K562 (cell line): Measurements from ENCODE around the gene OR2F1. TPM values are rescaled to one million over a fixed set of nuclear protein-coding genes. Genes with fewer than 3 reads are reported as not detected.

ENCODE experiments used
- ATAC-seq: fragments of 200-7000 bp; cut with Tn5 transposase; 3 replicates; pipeline ENCODE4 v1.9.1; 2020; ENCODE audit warnings: moderate library complexity
- BruUV-seq: library from RNA; stranded (reverse); fragments of 400-500 nt; replicated peaks from 2 replicates; lab custom pipeline; 2021; lab: Mats Ljungman, UMichigan
- CTCF ChIA-PET: fragments of 300-600 bp; formaldehyde crosslinking; extraction: SDS; loops from one replicate; lab custom pipeline; 2021; ENCODE audit warnings: low intra/inter-chr PET ratio; lab: Yijun Ruan, JAX
- POLR2A ChIA-PET: fragments of 300-600, 350-650 bp; sonication (Branson Sonifier 250); formaldehyde crosslinking; extraction: SDS; loops from one replicate; lab custom pipeline; 2021; ENCODE audit warnings: antibody characterized with exemption, inconsistent platforms; lab: Yijun Ruan, JAX
- DNase-seq, 4 experiments: peaks; one replicate each; pipeline versions ENCODE4 v3.0.0 to v3.0.0-alpha.2; 2011 to 2018; ENCODE audit warnings: low spot score in 3 of 4, mixed read lengths in 3 of 4; ENCODE audit errors: extremely low read depth in 1 of 4
- FAIRE-seq: peaks from 2 replicates; lab custom pipeline; 2011; peaks lifted over from hg19 to GRCh38; lab: Jason Lieb, UNC
- H2AFZ ChIP-seq: 2 replicates; pipeline ENCODE4 v1.6.0; 2011; ENCODE audit warnings: low read depth, low read length, control low read depth, inconsistent platforms
- H3K27ac ChIP-seq: fragments of 200-600 bp; 3 replicates; pipeline ENCODE4 v1.8.0; 2011; ENCODE audit warnings: low read depth, mild to moderate bottlenecking, control low read depth, inconsistent platforms, low read length, moderate library complexity, mixed read lengths; ENCODE audit errors: extremely low read depth
- H3K27me3 ChIP-seq, 2 experiments: fragments of 300-600 bp in 1 of 2; 2 replicates in 1 of 2; 3 replicates in 1 of 2; pipeline versions ENCODE4 v1.6.0 to v1.8.0; 2011; ENCODE audit warnings: inconsistent platforms in 2 of 2, low read length in 2 of 2, mild to moderate bottlenecking in 1 of 2, mixed read lengths in 1 of 2, moderate library complexity in 1 of 2; ENCODE audit not compliant: control insufficient read depth in 2 of 2, insufficient read depth in 2 of 2
- H3K36me3 ChIP-seq: fragments of 300-600 bp; 3 replicates; pipeline ENCODE4 v1.8.0; 2011; ENCODE audit warnings: mild to moderate bottlenecking, low read length, inconsistent platforms; ENCODE audit not compliant: control insufficient read depth, insufficient read depth
- H3K4me1 ChIP-seq, 2 experiments: fragments of 200-600 bp in 1 of 2; replicated peaks in 1 of 2; 2 replicates in 1 of 2; 3 replicates in 1 of 2; pipeline versions ENCODE4 v1.5.1 to v1.8.0; 2011; ENCODE audit warnings: inconsistent platforms in 2 of 2, low read length in 2 of 2, mild to moderate bottlenecking in 1 of 2, mixed read lengths in 1 of 2, moderate library complexity in 1 of 2; ENCODE audit not compliant: control insufficient read depth in 2 of 2, insufficient read depth in 2 of 2
- H3K4me2 ChIP-seq: 2 replicates; pipeline ENCODE4 v1.6.1; 2011; ENCODE audit warnings: low read length, control low read depth, inconsistent platforms, mixed read lengths; ENCODE audit not compliant: insufficient read depth
- H3K4me3 ChIP-seq: fragments of 200-600 bp; sonication (generic), shearing (Covaris generic); 2 replicates; pipeline ENCODE4 v1.5.1; 2016; ENCODE audit warnings: control low read depth, inconsistent platforms
- H3K79me2 ChIP-seq: fragments of 200-600 bp; 3 replicates; pipeline ENCODE4 v1.8.0; 2011; ENCODE audit warnings: low read length, inconsistent platforms; ENCODE audit not compliant: control insufficient read depth, insufficient read depth
- H3K9ac ChIP-seq, 2 experiments: 2 replicates each; pipeline versions ENCODE4 v1.6.0 to v1.6.1; 2011; ENCODE audit warnings: low read depth in 2 of 2, low read length in 2 of 2, control low read depth in 1 of 2, inconsistent platforms in 1 of 2, mild to moderate bottlenecking in 1 of 2, mixed read lengths in 1 of 2; ENCODE audit not compliant: insufficient read depth in 1 of 2
- H3K9me1 ChIP-seq: one replicate; pipeline ENCODE4 v1.6.0; 2011; ENCODE audit warnings: inconsistent platforms, mild to moderate bottlenecking, low read length, moderate library complexity; ENCODE audit not compliant: control insufficient read depth, insufficient read depth
- H3K9me3 ChIP-seq: replicated peaks from 2 replicates; pipeline ENCODE4 v1.5.1; 2011; ENCODE audit warnings: low read depth, low read length, inconsistent platforms; ENCODE audit not compliant: control insufficient read depth, insufficient read depth
- H4K20me1 ChIP-seq: replicated peaks from 2 replicates; pipeline ENCODE4 v1.6.1; 2011; ENCODE audit warnings: low read length, inconsistent platforms, mixed read lengths; ENCODE audit not compliant: control insufficient read depth, insufficient read depth
- ADNP ChIP-seq: fragments of 200-800 bp; sonication (Bioruptor generic); IDR thresholded peaks from 2 replicates; pipeline ENCODE4 v1.6.1; 2016; ENCODE audit warnings: missing genetic modification characterization, missing compliant biosample characterization
- CLOCK ChIP-seq: fragments of 250-450 bp; sonication (Bioruptor Pico); IDR thresholded peaks from 2 replicates; pipeline ENCODE4 v1.4.0; 2020; ENCODE audit warnings: mild to moderate bottlenecking, moderate library complexity, borderline replicate concordance
- CREM ChIP-seq: IDR thresholded peaks from 2 replicates; pipeline ENCODE4 v1.6.1; 2014; ENCODE audit warnings: antibody characterized with exemption, low read depth
- CTCF ChIP-seq, 3 experiments: IDR thresholded peaks in 2 of 3; conservative IDR thresholded peaks in 1 of 3; 2 replicates each; pipeline ENCODE4 v1.5.1; 2011 to 2012; ENCODE audit warnings: low read length in 3 of 3, mild to moderate bottlenecking in 3 of 3, control low read depth in 2 of 3, improper control_type of control experiment in 1 of 3, inconsistent platforms in 1 of 3, low read depth in 1 of 3, mixed read lengths in 1 of 3, moderate library complexity in 1 of 3; ENCODE audit not compliant: insufficient read depth in 2 of 3
- ELF1 ChIP-seq: fragments of 200-800 bp; sonication (Bioruptor generic); IDR thresholded peaks from 2 replicates; pipeline ENCODE4 v1.6.1; 2016; ENCODE audit warnings: missing genetic modification characterization, missing compliant biosample characterization
- ELK1 ChIP-seq: sonication (generic); formaldehyde crosslinking; IDR thresholded peaks from 2 replicates; pipeline ENCODE4 v1.8.1; 2022; ENCODE audit warnings: missing genetic modification reagents
- FOXP1 ChIP-seq: sonication (generic); formaldehyde crosslinking; IDR thresholded peaks from 2 replicates; pipeline ENCODE4 v1.8.0; 2022; ENCODE audit warnings: mild to moderate bottlenecking, missing genetic modification reagents
- GTF2B ChIP-seq: IDR thresholded peaks from 2 replicates; pipeline ENCODE4 v1.6.1; 2011; ENCODE audit not compliant: insufficient read length; ENCODE audit errors: extremely low read depth
- NFE2 ChIP-seq: IDR thresholded peaks from 2 replicates; pipeline ENCODE4 v1.6.1; 2014; ENCODE audit warnings: antibody characterized with exemption, low read depth
- RAD21 ChIP-seq, 2 experiments: fragments of 250-450 bp in 1 of 2; fragments of 450-650 bp in 1 of 2; sonication (Bioruptor Pico) in 1 of 2; formaldehyde crosslinking in 1 of 2; IDR thresholded peaks in 1 of 2; conservative IDR thresholded peaks in 1 of 2; 2 replicates each; pipeline versions ENCODE4 v1.4.0 to v1.8.0; 2020 to 2022; ENCODE audit warnings: mild to moderate bottlenecking in 2 of 2, moderate library complexity in 1 of 2
- RFX1 ChIP-seq: fragments of 450-650 bp; IDR thresholded peaks from 2 replicates; pipeline ENCODE4 v1.6.1; 2016; ENCODE audit warnings: mild to moderate bottlenecking, moderate library complexity
- SMAD4 ChIP-seq: fragments of 250-450 bp; sonication (Bioruptor Pico); conservative IDR thresholded peaks from 2 replicates; pipeline ENCODE4 v1.8.0; 2021; ENCODE audit warnings: inconsistent platforms, mild to moderate bottlenecking, moderate library complexity
- SMC3 ChIP-seq: conservative IDR thresholded peaks from 2 replicates; pipeline ENCODE4 v1.6.1; 2011; ENCODE audit warnings: low read depth, low read length, improper control_type of control experiment; ENCODE audit not compliant: insufficient read depth
- SP1 ChIP-seq: sonication (generic); formaldehyde crosslinking; IDR thresholded peaks from 2 replicates; pipeline ENCODE4 v1.8.1; 2022; ENCODE audit warnings: mild to moderate bottlenecking, missing genetic modification reagents
- U2AF2 ChIP-seq: fragments of 200-400 bp; formaldehyde crosslinking; optimal IDR thresholded peaks from 2 replicates; pipeline ENCODE3; 2017; ENCODE audit warnings: low read depth, mild to moderate bottlenecking, low read length
- ZNF75A ChIP-seq: fragments of 450-650 bp; formaldehyde crosslinking; IDR thresholded peaks from 2 replicates; pipeline ENCODE4 v1.4.0; 2020; ENCODE audit warnings: mild to moderate bottlenecking
- WGBS: fragments of 100-300 bp; shearing (Covaris generic); methylation state at CpG from one replicate; pipeline ENCODE4 v1.1.6; 2016; ENCODE audit warnings: low coverage, mixed read lengths; ENCODE audit not compliant: insufficient coverage; ENCODE audit errors: missing lambda C conversion rate; 5-methylcytosine and 5-hydroxymethylcytosine counted together
- in situ Hi-C: fragments of 300-500 bp; cut with MboI; formaldehyde crosslinking; loops from 4 replicates; pipeline ENCODE4 v1.15.0; 2018; ENCODE audit warnings: inconsistent platforms, mixed read lengths
- intact Hi-C: fragments of 100-400 bp; cut with micrococcal nuclease; formaldehyde crosslinking; loops from 2 replicates; pipeline ENCODE4 v1.14.2; 2022
- polyA plus RNA-seq, 8 experiments: library from polyadenylated mRNA; depleted of rRNA in 4 of 8; stranded (reverse) in 5 of 8; unstranded in 3 of 8; fragments of >200 nt; fragmentation: Nextera tagmentation in 2 of 8; fragmentation: Illumina TruSeq in 1 of 8; extraction: Ambion mirVana in 2 of 8; extraction: Trizol in 1 of 8; gene quantifications; 2 replicates each; pipeline versions ENCODE4 v1.2.1 to v1.2.3, GENCODE V29; 2011 to 2014; ENCODE audit warnings: inconsistent platforms in 1 of 8, missing spikeins in 1 of 8
- total RNA-seq, 7 experiments: library from RNA; depleted of rRNA in 6 of 7; stranded (reverse); fragments of >200 nt in 6 of 7; fragmentation: Illumina TruSeq in 2 of 7; extraction: Trizol in 2 of 7; gene quantifications; 2 replicates each; pipeline versions ENCODE4 v1.2.1 to v1.2.3, GENCODE V29; 2011 to 2021; ENCODE audit warnings: low replicate concordance in 1 of 7

OR2F1 gene
- total and polyA plus RNA-seq, 9 of the 15 experiments (the other 6 are each of a cell fraction or from before 2014, with no cell fraction given): not detected

GRCh38 chr7:143975617-143976016, 21.0 kb downstream of the OR2F1 start (continued):
- TF ChIP-seq CTCF (IDR thresholded peaks at IDR 0.05 in 2 of 3, conservative IDR thresholded peaks at IDR 0.05 in 1 of 3; ENCODE audit: insufficient read depth in 2 of 3, low read depth in 1 of 3, low read length in 3 of 3) (peak; percentile 36 to 88 (median 54); a peak in 5 of 6 replicates), CREM (no peak), SMC3 (0 out of 2 replicates have a peak, but pooled peaks have one; percentile 13), RAD21 (CRISPR knock-in tag; conservative IDR thresholded peaks at IDR 0.05 in 1 of 2, IDR thresholded peaks at IDR 0.05 in 1 of 2) (peak in 1 of 2 experiments; percentile 27; a peak in 1 of 4 replicates), FOXP1 (no peak)

GRCh38 chr7:143978585-143978984, 23.9 kb downstream of the OR2F1 start:
- in situ Hi-C loops (no loop called here), intact Hi-C loops (no loop called here)
- POLR2A ChIA-PET: no interaction called here
- TF ChIP-seq ZNF75A (no peak), U2AF2 (no peak), RFX1 (no peak), ELF1 (tag) (no peak), ELK1 (CRISPR knock-in tag) (no peak), ADNP (tag) (no peak), NFE2 (no peak), SP1 (CRISPR knock-in tag) (no peak), SMAD4 (no peak), GTF2B (no peak), CLOCK (no peak)

More at GRCh38 chr7:143978585-143978984, 23.9 kb downstream of the OR2F1 start:
- ATAC-seq (no peak), FAIRE-seq (no peak), DNase-seq (no peak)
- no peak overlapping the region for H2AFZ ChIP-seq
- no peaks in the 10 kb centered on the region for H4K20me1 ChIP-seq
- H3K4me2 ChIP-seq: no peak overlapping the region
- no peaks in the 10 kb centered on the region for H3K9me3 ChIP-seq
- peaks cover 5 to 22% of the 10 kb centered on the region in 2 experiments for H3K4me1 ChIP-seq
- H3K27ac ChIP-seq: no peak overlapping the region
- H3K4me3 ChIP-seq: no peak overlapping the region
- H3K36me3 ChIP-seq: no peaks in the 10 kb centered on the region; the same call in 2 of the 3 replicates
- BruUV-seq: no TSS peak
- peaks cover 0 to 6% of the 10 kb centered on the region in 2 experiments; a peak in 1 of 5 replicates for H3K27me3 ChIP-seq
- no peaks in the 10 kb centered on the region for H3K79me2 ChIP-seq
- WGBS: 9% methylated on average over 2 of the region's 2 CpGs
- H3K9me1 ChIP-seq: no peaks in the 10 kb centered on the region
- CTCF ChIA-PET: no interaction called here
- H3K9ac ChIP-seq: no peak overlapping the region
